Fibroblast of skin of right quadriceps (primary cell): ENCODE measurements around the gene HHATL.
A peak's percentile ranks its signal among the peaks of the same experiment; 100 is the strongest.

ENCODE experiments used
- DNase-seq: peaks from one replicate; pipeline ENCODE4 v3.0.0-alpha.2; 2013

Gene HHATL

GRCh38 chr3:42651248-42652091, 51.1 kb downstream of the HHATL start:
- DNase-seq, result peak; percentile 51

- DNase-seq, result no peak
These were observed 52.8 kb downstream of the HHATL start for GRCh38 chr3:42649783-42650182.

DNA sequence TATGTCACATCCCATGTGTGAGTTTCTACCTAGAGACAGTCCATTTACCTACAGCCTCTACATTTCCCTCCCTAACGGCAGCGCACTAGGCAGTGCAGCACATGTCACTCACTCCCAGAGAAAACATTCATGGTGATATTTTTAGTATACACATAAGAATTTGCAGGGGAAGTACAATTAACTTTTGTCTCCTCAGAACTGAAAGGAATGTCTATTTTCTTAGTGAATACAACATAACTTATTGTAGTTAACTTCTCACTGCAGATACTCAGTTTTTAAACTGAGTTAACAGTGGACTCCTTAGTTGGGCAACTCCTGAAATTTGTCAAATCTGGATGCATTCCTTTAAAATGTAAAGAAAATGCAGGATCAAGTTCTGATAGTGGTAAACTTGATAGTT, 53.6 kb downstream of the HHATL start:
- DNase-seq, result no peak

- DNase-seq, result no peak
These were observed 54.7 kb downstream of the HHATL start for GRCh38 chr3:42647821-42648459.
